ENCODE measurements around the gene MYOM3.
A peak's percentile ranks its signal among the peaks of the same experiment; 100 is the strongest.

GRCh38 chr1:24111996-24112779, at the start of gene MYOM3:
- no peak for TF ChIP-seq POLR2A (IDR thresholded peaks at IDR 0.05; ENCODE audit: low read depth, low read length)
- TF ChIP-seq CTCF (conservative IDR thresholded peaks at IDR 0.05; ENCODE audit: low read depth, low read length) = peak; percentile 54
